ENCODE data around the gene TBC1D4. TPM values are rescaled to one million over a fixed set of nuclear protein-coding genes. Genes with fewer than 3 reads are reported as not detected.
A peak's percentile ranks its signal among the peaks of the same experiment; 100 is the strongest.
"Not testable (repeated sequence)": the region's sequence is repeated elsewhere in the genome, so short reads cannot be mapped to it uniquely, and the experiment has no call there.

TBC1D4 gene
- total and polyA plus RNA-seq, 9 donors = 14.3 to 24.0 (median 20.3) TPM

DNA sequence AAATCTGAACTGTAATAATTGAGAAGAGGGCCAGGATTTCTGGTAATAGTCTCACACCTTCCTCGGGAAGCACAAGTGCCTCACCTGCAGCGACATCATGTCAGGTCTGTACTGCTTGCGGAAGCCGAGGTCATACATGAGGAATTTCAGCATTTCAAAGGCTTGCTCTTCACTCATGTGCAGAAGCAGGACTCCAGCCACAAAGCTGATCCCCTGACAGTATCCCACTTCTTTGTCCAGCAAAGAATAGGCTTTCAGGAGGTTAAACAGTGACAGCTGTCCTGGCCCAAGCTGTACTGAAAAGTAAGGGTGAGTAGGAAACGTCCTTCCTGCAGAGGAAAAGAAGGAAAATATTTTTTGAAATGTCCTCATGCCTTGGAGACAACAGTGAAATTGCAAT, 182.7 kb downstream of the TBC1D4 start:
- Histone ChIP-seq H3K4me1 (ENCODE audit: control insufficient read depth, insufficient read depth, low read length) (no peaks in the 10 kb centered on the region), H3K27ac (ENCODE audit: low read length) (peak overlapping the region; percentile 38), H3K27me3 (ENCODE audit: control insufficient read depth, insufficient read depth, low read length) (no peaks in the 10 kb centered on the region), H3K4me3 (ENCODE audit: low read length) (no peak overlapping the region), H3K9me3 (replicated peaks; ENCODE audit: control insufficient read depth, low read depth, low read length) (no peaks in the 10 kb centered on the region), H3K36me3 (ENCODE audit: control insufficient read depth, insufficient read depth, low read length) (peaks cover 2% of the 10 kb centered on the region)
- DNase-seq = peak; percentile 85
- 60% methylated on average over 1 of the region's 5 CpGs for WGBS (ENCODE audit: insufficient coverage)

GRCh38 chr13:75296641-75297040, 185.3 kb downstream of the TBC1D4 start:
- no peak for DNase-seq
- Histone ChIP-seq H3K9me3 (replicated peaks; ENCODE audit: control insufficient read depth, low read depth, low read length) (no peaks in the 10 kb centered on the region), H3K27me3 (ENCODE audit: control insufficient read depth, insufficient read depth, low read length) (no peaks in the 10 kb centered on the region), H3K36me3 (ENCODE audit: control insufficient read depth, insufficient read depth, low read length) (peaks cover 7% of the 10 kb centered on the region), H3K4me1 (ENCODE audit: control insufficient read depth, insufficient read depth, low read length) (no peaks in the 10 kb centered on the region), H3K27ac (ENCODE audit: low read length) (no peak overlapping the region), H3K4me3 (ENCODE audit: low read length) (no peak overlapping the region)
- WGBS (ENCODE audit: insufficient coverage) = no CpG with 5 or more reads among the region's 1 CpG

- Histone ChIP-seq H3K4me3 (ENCODE audit: low read length) (no peak overlapping the region), H3K9me3 (replicated peaks; ENCODE audit: control insufficient read depth, low read depth, low read length) (no peaks in the 10 kb centered on the region), H3K36me3 (ENCODE audit: control insufficient read depth, insufficient read depth, low read length) (peaks cover 13% of the 10 kb centered on the region), H3K27ac (ENCODE audit: low read length) (no peak overlapping the region), H3K4me1 (ENCODE audit: control insufficient read depth, insufficient read depth, low read length) (no peaks in the 10 kb centered on the region), H3K27me3 (ENCODE audit: control insufficient read depth, insufficient read depth, low read length) (no peaks in the 10 kb centered on the region)
- no peak for DNase-seq
- WGBS (ENCODE audit: insufficient coverage) = no CpG with 5 or more reads among the region's 3 CpGs
These were observed 186.8 kb downstream of the TBC1D4 start for GRCh38 chr13:75295201-75295600.

DNA sequence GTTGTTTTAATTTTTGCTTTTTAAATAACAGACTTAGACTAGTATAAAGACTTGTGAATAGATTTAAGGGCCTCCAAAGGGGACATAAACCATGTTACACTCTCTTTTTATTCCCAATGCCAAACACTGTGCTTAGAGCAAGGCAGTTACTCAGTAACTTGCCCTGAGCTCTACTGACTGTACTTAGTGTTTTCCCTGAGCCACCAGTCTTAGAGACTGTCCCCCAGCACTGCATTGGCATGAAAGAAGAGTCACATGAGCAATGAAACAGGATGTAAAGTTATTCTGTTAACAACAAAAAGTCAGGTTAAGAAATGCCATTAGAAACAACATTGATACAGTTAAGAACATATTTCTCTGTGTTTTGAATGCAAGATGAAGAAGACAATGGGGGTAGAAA, 187.9 kb downstream of the TBC1D4 start:
- H3K36me3 ChIP-seq (ENCODE audit: control insufficient read depth, insufficient read depth, low read length) = peaks cover 11% of the 10 kb centered on the region
- no peaks in the 10 kb centered on the region for H3K4me1 ChIP-seq (ENCODE audit: control insufficient read depth, insufficient read depth, low read length)
- no peaks in the 10 kb centered on the region for H3K9me3 ChIP-seq (replicated peaks; ENCODE audit: control insufficient read depth, low read depth, low read length)
- no peak overlapping the region for H3K4me3 ChIP-seq (ENCODE audit: low read length)
- no peaks in the 10 kb centered on the region for H3K27me3 ChIP-seq (ENCODE audit: control insufficient read depth, insufficient read depth, low read length)
- no peak for DNase-seq
- H3K27ac ChIP-seq (ENCODE audit: low read length) = no peak overlapping the region

DNA sequence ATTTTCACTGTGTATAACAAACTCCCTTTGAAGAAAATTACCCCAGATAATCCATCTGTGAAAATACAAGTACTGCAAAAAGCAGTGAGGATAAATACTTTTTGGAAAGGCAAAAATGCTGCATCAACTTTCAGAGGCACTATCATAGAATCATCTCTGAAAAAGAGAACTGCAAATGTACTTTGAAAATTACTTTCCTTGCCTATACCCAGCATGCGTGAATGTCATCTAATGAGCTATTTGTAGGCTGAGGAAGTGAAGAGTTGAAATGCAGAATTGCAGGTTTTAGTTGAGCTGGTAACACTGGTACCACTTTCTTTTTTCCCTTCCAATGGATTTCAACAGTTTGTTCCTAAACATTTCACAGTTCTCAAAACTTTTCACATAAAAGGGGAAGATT, 196.7 kb downstream of the TBC1D4 start:
- peaks cover 11% of the 10 kb centered on the region for H3K36me3 ChIP-seq (ENCODE audit: control insufficient read depth, insufficient read depth, low read length)
- peak; percentile 53 for DNase-seq
- H3K9me3 ChIP-seq (replicated peaks; ENCODE audit: control insufficient read depth, low read depth, low read length) = peaks cover 2% of the 10 kb centered on the region
- no peaks in the 10 kb centered on the region for H3K27me3 ChIP-seq (ENCODE audit: control insufficient read depth, insufficient read depth, low read length)
- no peaks in the 10 kb centered on the region for H3K4me1 ChIP-seq (ENCODE audit: control insufficient read depth, insufficient read depth, low read length)
- H3K4me3 ChIP-seq (ENCODE audit: low read length) = no peak overlapping the region
- H3K27ac ChIP-seq (ENCODE audit: low read length) = no peak overlapping the region
- WGBS (ENCODE audit: insufficient coverage) = no CpG with 5 or more reads among the region's 1 CpG

DNA sequence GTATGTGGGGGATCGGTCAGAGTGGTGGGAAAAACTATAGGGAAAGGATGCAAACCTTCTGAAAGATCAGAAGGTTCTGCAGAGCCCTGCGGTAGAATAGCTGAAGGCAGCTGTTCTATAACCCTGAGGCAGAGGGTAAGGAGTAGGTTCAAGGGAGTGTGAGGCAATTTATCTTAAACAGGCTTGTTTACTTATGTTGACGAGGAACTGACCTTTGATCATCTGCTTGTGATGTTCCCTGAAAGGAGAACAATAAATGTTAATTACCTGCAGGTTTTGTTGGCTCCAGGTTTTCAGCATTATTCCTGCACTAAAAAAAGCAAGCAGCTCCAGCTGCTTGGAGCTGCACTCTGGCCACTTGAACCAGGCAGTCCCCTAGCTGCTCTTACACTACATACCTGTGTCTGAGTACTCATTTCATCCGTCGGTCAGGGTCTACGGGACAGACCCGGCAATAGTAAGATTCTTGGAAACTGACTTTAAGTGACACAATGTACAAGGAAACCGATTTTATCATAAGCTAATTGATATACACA, 202.1 kb downstream of the TBC1D4 start:
- H3K27ac ChIP-seq (ENCODE audit: low read length) = no peak overlapping the region
- H3K36me3 ChIP-seq (ENCODE audit: control insufficient read depth, insufficient read depth, low read length) = no peaks in the 10 kb centered on the region
- H3K4me3 ChIP-seq (ENCODE audit: low read length) = no peak overlapping the region
- 91% methylated on average over 3 of the region's 8 CpGs for WGBS (ENCODE audit: insufficient coverage)
- H3K4me1 ChIP-seq (ENCODE audit: control insufficient read depth, insufficient read depth, low read length) = no peaks in the 10 kb centered on the region
- no peaks in the 10 kb centered on the region for H3K27me3 ChIP-seq (ENCODE audit: control insufficient read depth, insufficient read depth, low read length)
- H3K9me3 ChIP-seq (replicated peaks; ENCODE audit: control insufficient read depth, low read depth, low read length) = peaks cover 11% of the 10 kb centered on the region
- DNase-seq = no peak

- H3K27ac ChIP-seq (ENCODE audit: low read length) = not testable (repeated sequence)
- 94% methylated on average over 3 of the region's 4 CpGs for WGBS (ENCODE audit: insufficient coverage)
These were observed 208.3 kb downstream of the TBC1D4 start for GRCh38 chr13:75273695-75274094.

GRCh38 chr13:75271846-75272245, 210.1 kb downstream of the TBC1D4 start:
- H3K27me3 ChIP-seq (ENCODE audit: control insufficient read depth, insufficient read depth, low read length) = no peaks in the 10 kb centered on the region
- no peaks in the 10 kb centered on the region for H3K4me1 ChIP-seq (ENCODE audit: control insufficient read depth, insufficient read depth, low read length)
- H3K9me3 ChIP-seq (replicated peaks; ENCODE audit: control insufficient read depth, low read depth, low read length) = no peaks in the 10 kb centered on the region
- no peaks in the 10 kb centered on the region for H3K36me3 ChIP-seq (ENCODE audit: control insufficient read depth, insufficient read depth, low read length)
- H3K27ac ChIP-seq (ENCODE audit: low read length) = no peak overlapping the region
- no peak overlapping the region for H3K4me3 ChIP-seq (ENCODE audit: low read length)
- no peak for DNase-seq
- no CpG with 5 or more reads among the region's 1 CpG for WGBS (ENCODE audit: insufficient coverage)

More at GRCh38 chr13:75273695-75274094, 208.3 kb downstream of the TBC1D4 start:
- H3K4me3 ChIP-seq (ENCODE audit: low read length); H3K27me3 ChIP-seq (ENCODE audit: control insufficient read depth, insufficient read depth, low read length); H3K4me1 ChIP-seq (ENCODE audit: control insufficient read depth, insufficient read depth, low read length); DNase-seq; H3K9me3 ChIP-seq (replicated peaks; ENCODE audit: control insufficient read depth, low read depth, low read length); H3K36me3 ChIP-seq (ENCODE audit: control insufficient read depth, insufficient read depth, low read length): not testable (repeated sequence)

- not testable (repeated sequence) for H3K27me3 ChIP-seq (ENCODE audit: control insufficient read depth, insufficient read depth, low read length); DNase-seq; H3K36me3 ChIP-seq (ENCODE audit: control insufficient read depth, insufficient read depth, low read length); H3K4me1 ChIP-seq (ENCODE audit: control insufficient read depth, insufficient read depth, low read length); H3K9me3 ChIP-seq (replicated peaks; ENCODE audit: control insufficient read depth, low read depth, low read length); H3K27ac ChIP-seq (ENCODE audit: low read length); H3K4me3 ChIP-seq (ENCODE audit: low read length)
- 100% methylated on average over 17 of the region's 24 CpGs for WGBS (ENCODE audit: insufficient coverage)
These were observed 213.5 kb downstream of the TBC1D4 start for GRCh38 chr13:75268481-75268880.

DNA sequence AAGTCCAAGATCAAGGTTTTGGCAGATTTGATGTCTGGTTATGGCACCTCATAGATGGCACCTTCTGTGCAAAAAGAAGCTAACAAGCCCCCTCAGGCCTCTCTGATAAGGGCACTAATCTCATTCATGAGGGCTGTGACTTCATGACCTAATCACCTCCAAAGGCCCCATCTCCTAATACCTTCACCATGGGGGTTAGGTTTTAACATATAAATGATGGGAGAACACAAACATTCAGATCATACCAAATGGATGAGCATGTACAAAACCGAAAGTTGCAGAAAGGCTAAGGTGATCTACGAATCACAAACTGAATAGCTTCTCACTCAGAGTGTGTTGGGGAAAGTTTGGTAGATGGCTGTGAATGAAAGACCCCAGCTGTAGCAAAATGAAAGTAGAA, 217.4 kb downstream of the TBC1D4 start:
- no peak overlapping the region for H3K4me3 ChIP-seq (ENCODE audit: low read length)
- no peaks in the 10 kb centered on the region for H3K4me1 ChIP-seq (ENCODE audit: control insufficient read depth, insufficient read depth, low read length)
- H3K27me3 ChIP-seq (ENCODE audit: control insufficient read depth, insufficient read depth, low read length) = no peaks in the 10 kb centered on the region
- H3K36me3 ChIP-seq (ENCODE audit: control insufficient read depth, insufficient read depth, low read length) = no peaks in the 10 kb centered on the region
- DNase-seq = no peak
- 89% methylated on average over 1 of the region's 2 CpGs for WGBS (ENCODE audit: insufficient coverage)
- H3K9me3 ChIP-seq (replicated peaks; ENCODE audit: control insufficient read depth, low read depth, low read length) = no peaks in the 10 kb centered on the region
- H3K27ac ChIP-seq (ENCODE audit: low read length) = no peak overlapping the region

DNA sequence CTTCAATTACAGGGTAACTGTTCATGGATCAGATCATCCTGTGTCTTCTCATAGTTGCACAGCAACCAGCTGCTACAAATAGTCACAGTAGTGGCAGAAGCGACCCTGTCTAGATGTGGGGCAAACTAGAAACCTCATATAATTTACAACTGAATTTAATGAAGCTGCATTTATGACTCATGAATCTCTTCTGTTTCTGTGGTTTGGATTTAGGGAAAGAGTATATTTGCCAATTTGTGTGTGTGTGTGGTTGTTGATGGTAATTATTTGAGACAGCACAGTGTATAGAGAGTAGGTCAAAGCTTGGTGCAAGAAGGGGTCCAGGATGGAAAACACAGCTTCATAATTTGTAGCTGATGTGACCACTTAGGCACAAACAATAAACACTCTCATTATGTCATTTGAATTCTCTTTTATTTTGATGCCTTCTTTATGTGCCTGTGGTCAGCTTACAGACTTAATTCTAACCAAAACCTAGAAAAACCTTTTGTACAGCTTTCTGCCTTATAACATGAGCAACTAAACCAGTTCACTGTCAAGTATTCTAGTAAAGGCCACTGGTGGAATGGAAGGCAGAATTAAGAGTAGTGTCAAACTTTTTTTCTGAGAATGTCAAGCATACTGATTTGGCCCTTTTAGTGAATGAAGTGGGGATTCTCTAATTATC, 218.1 kb downstream of the TBC1D4 start:
- H3K4me1 ChIP-seq (ENCODE audit: control insufficient read depth, insufficient read depth, low read length) = no peaks in the 10 kb centered on the region
- no CpG with 5 or more reads among the region's 1 CpG for WGBS (ENCODE audit: insufficient coverage)
- H3K4me3 ChIP-seq (ENCODE audit: low read length) = no peak overlapping the region
- H3K27me3 ChIP-seq (ENCODE audit: control insufficient read depth, insufficient read depth, low read length) = no peaks in the 10 kb centered on the region
- H3K27ac ChIP-seq (ENCODE audit: low read length) = no peak overlapping the region
- no peaks in the 10 kb centered on the region for H3K9me3 ChIP-seq (replicated peaks; ENCODE audit: control insufficient read depth, low read depth, low read length)
- no peaks in the 10 kb centered on the region for H3K36me3 ChIP-seq (ENCODE audit: control insufficient read depth, insufficient read depth, low read length)
- no peak for DNase-seq

All from muscle of leg (tissue), 11 donors.